B cell (primary cell): ENCODE measurements around the gene CHKB. TPM values are rescaled to one million over a fixed set of nuclear protein-coding genes. Genes with fewer than 3 reads are reported as not detected.
A peak's percentile ranks its signal among the peaks of the same experiment; 100 is the strongest.

Experiments used
- ATAC-seq: fragments of 200-7000 bp; cut with Tn5 transposase; one replicate; pipeline ENCODE4 v1.10.0; 2021; ENCODE audit warnings: low read depth, mild to moderate bottlenecking, moderate number of reproducible peaks, moderate library complexity
- CTCF ChIA-PET: fragments of 350-600 bp; sonication (Branson Sonifier 250); formaldehyde crosslinking; loops from one replicate; lab custom pipeline; 2021; ENCODE audit warnings: antibody characterized with exemption, inconsistent platforms; lab: Charles Lee
- POLR2A ChIA-PET: fragments of 350-600 bp; sonication (Branson Sonifier 250); formaldehyde crosslinking; loops from one replicate; lab custom pipeline; 2021; ENCODE audit warnings: antibody characterized with exemption; lab: Charles Lee
- DNase-seq: peaks from one replicate; pipeline ENCODE4 v3.0.0; 2013
- H2AFZ ChIP-seq: 2 replicates; pipeline ENCODE4 v1.6.1; 2012; ENCODE audit warnings: mild to moderate bottlenecking, low read depth, low read length; ENCODE audit not compliant: insufficient read depth, poor library complexity, severe bottlenecking
- H3K27ac ChIP-seq, 2 donors: 1 replicate in 1 of 2; 2 replicates in 1 of 2; pipeline ENCODE4 v1.5.1; 2012 to 2013; ENCODE audit warnings: low read length in 2 of 2, mild to moderate bottlenecking in 2 of 2, moderate library complexity in 1 of 2
- H3K27me3 ChIP-seq, 4 experiments: fragments of 200-600 bp in 1 of 4; sonication (generic) in 1 of 4; replicated peaks in 1 of 4; 1 replicate in 2 of 4; 2 replicates in 2 of 4; pipeline versions ENCODE4 v1.6.1 to v1.7.0; 2013 to 2016; ENCODE audit warnings: low read length in 3 of 4, mild to moderate bottlenecking in 2 of 4, mixed read lengths in 1 of 4, moderate library complexity in 1 of 4; ENCODE audit not compliant: insufficient read depth in 4 of 4, control insufficient read depth in 3 of 4; ENCODE audit errors: control extremely low read depth in 1 of 4
- H3K36me3 ChIP-seq, 2 experiments: replicated peaks in 1 of 2; 1 replicate in 1 of 2; 2 replicates in 1 of 2; pipeline versions ENCODE4 v1.6.1 to v1.7.1; 2013; ENCODE audit warnings: low read length in 1 of 2; ENCODE audit not compliant: insufficient read depth in 2 of 2, control insufficient read depth in 1 of 2; ENCODE audit errors: control extremely low read depth in 1 of 2, extremely low read depth in 1 of 2
- H3K4me1 ChIP-seq, 2 donors: fragments of 200-600 bp in 1 of 2; sonication (generic) in 1 of 2; 1 replicate in 1 of 2; 2 replicates in 1 of 2; pipeline versions ENCODE4 v1.5.1 to v1.6.1; 2013 to 2017; ENCODE audit warnings: low read length in 2 of 2; ENCODE audit not compliant: control insufficient read depth in 2 of 2, insufficient read depth in 2 of 2
- H3K4me2 ChIP-seq: replicated peaks from 2 replicates; pipeline ENCODE3; 2012; ENCODE audit warnings: mild to moderate bottlenecking, low read depth, low read length; ENCODE audit not compliant: poor library complexity, severe bottlenecking
- H3K4me3 ChIP-seq, 5 experiments: fragments of 200-600 bp in 1 of 5; sonication (generic) in 1 of 5; 1 replicate in 3 of 5; 2 replicates in 2 of 5; pipeline versions ENCODE4 v1.5.1 to v1.7.0; 2011 to 2016; ENCODE audit warnings: low read length in 4 of 5, mild to moderate bottlenecking in 4 of 5, low read depth in 2 of 5, control low read depth in 1 of 5, moderate library complexity in 1 of 5; ENCODE audit not compliant: insufficient read depth in 1 of 5; ENCODE audit errors: control extremely low read depth in 1 of 5, extremely low read depth in 1 of 5
- H3K79me2 ChIP-seq: fragments of 200-600 bp; sonication (generic); one replicate; pipeline ENCODE4 v1.6.0; 2016; ENCODE audit warnings: low read length; ENCODE audit not compliant: control insufficient read depth, insufficient read depth
- H3K9ac ChIP-seq: fragments of 200-600 bp; sonication (generic); 2 replicates; pipeline ENCODE4 v1.6.1; 2017; ENCODE audit warnings: mild to moderate bottlenecking, low read length, moderate library complexity
- H3K9me3 ChIP-seq, 3 donors: one replicate each; pipeline versions ENCODE4 v1.6.1 to v1.7.1; 2013; ENCODE audit warnings: low read length in 2 of 3; ENCODE audit not compliant: control insufficient read depth in 2 of 3, insufficient read depth in 1 of 3; ENCODE audit errors: control extremely low read depth in 1 of 3
- H4K20me1 ChIP-seq: 2 replicates; pipeline ENCODE4 v1.6.0; 2012; ENCODE audit warnings: mild to moderate bottlenecking, low read length; ENCODE audit not compliant: insufficient read depth, control insufficient read depth, poor library complexity, severe bottlenecking
- H3K27ac Mint-ChIP-seq: one replicate; pipeline ENCODE4 v1.8.0; 2021; ENCODE audit warnings: mixed read lengths
- H3K27me3 Mint-ChIP-seq: one replicate; pipeline ENCODE4 v1.8.0; 2021; ENCODE audit warnings: mixed read lengths
- H3K4me1 Mint-ChIP-seq: one replicate; pipeline ENCODE4 v1.8.0; 2021; ENCODE audit warnings: mixed read lengths
- H3K4me3 Mint-ChIP-seq: one replicate; pipeline ENCODE4 v1.8.0; 2021; ENCODE audit warnings: mixed read lengths
- H3K9me3 Mint-ChIP-seq: one replicate; pipeline ENCODE4 v1.8.0; 2022; ENCODE audit warnings: mixed read lengths; ENCODE audit not compliant: insufficient read depth
- EZH2 ChIP-seq: IDR thresholded peaks from 2 replicates; pipeline ENCODE4 v1.6.1; 2012; ENCODE audit warnings: borderline replicate concordance, low read depth, mild to moderate bottlenecking, moderate library complexity, low read length; ENCODE audit not compliant: insufficient read depth, poor library complexity, severe bottlenecking
- WGBS: methylation state at CpG from one replicate; pipeline ENCODE4 v1.1.5; 2013; ENCODE audit warnings: missing lambda C conversion rate; ENCODE audit not compliant: insufficient coverage; 5-methylcytosine and 5-hydroxymethylcytosine counted together
- intact Hi-C: fragments of 100-400 bp; cut with micrococcal nuclease; formaldehyde crosslinking; loops from one replicate; pipeline ENCODE4 v1.10.0; 2022
- polyA plus RNA-seq: library from polyadenylated mRNA; depleted of rRNA; stranded (reverse); fragments of >200 nt; gene quantifications from 2 replicates; pipeline ENCODE4 v1.2.3, GENCODE V29; 2012
- total RNA-seq, 2 donors: library from RNA; stranded (reverse); fragments of 120-200 nt in 1 of 2; gene quantifications; 1 replicate in 1 of 2; 2 replicates in 1 of 2; pipeline versions ENCODE4 v1.2.3 to v1.2.4, GENCODE V29; 2013 to 2022
- TF ChIP-seq, protein P1 (sequence below): fragments of 200-600 bp; IDR thresholded peaks from one replicate; pipeline ENCODE4 v1.8.0; 2022; ENCODE audit warnings: antibody characterized with exemption, mild to moderate bottlenecking

The CHKB gene
- total and polyA plus RNA-seq, 2 donors (not counting 1 experiment from before 2014, with no cell fraction given) = 238 to 309 TPM

DNA sequence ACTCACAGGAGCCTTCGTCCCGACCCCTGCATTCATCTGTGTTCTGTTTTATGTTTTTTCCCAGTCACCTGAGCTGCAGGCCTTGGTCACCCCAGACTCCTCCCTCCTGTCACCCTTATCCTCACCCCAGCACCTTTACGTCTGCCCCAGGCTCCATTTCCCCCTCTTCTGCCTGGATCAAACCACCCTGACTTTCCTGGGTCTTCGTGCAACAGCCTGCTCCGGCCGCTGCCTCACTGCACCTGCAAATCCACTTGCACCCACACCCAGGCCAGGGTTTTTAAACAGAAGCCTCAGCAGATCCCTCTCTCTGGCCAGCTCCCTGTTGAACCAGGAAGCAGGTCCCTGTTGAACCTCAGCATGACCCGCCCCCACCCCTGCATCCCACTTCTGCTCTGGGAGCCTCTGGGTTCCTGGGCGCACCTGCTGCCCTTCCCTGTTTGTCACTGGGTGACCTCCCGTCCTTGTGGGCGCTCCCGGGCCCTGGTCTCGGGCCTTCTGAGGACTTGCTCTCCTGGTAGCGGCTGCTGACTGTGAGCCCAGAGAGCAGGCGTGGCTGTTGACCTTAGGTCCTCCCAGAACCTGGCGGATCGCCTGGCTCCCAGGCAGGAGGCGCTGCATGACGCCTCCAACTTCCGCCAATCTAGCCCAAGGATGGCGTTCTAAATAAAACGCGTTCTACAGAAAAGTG lies 30.8 kb upstream of the CHKB start:
- ChIA-PET POLR2A (no interaction called here), CTCF (no interaction called here)
- Histone ChIP-seq H3K4me2 (no peak overlapping the region), H3K36me3 (no peaks in the 10 kb centered on the region), H3K9me3 (peaks cover 0 to 9% (median 0%) of the 10 kb centered on the region in 3 donors), H3K27ac (no peak overlapping the region), H3K4me1 (no peaks in the 10 kb centered on the region), H2AFZ (no peak overlapping the region), H4K20me1 (no peaks in the 10 kb centered on the region), H3K9ac (no peak overlapping the region), H3K79me2 (no peaks in the 10 kb centered on the region), H3K4me3 (no peak overlapping the region), H3K27me3 (peaks cover 0 to 17% (median 0%) of the 10 kb centered on the region in 4 experiments)
- TF ChIP-seq EZH2 = no peak
- TF ChIP-seq, protein P1, sequence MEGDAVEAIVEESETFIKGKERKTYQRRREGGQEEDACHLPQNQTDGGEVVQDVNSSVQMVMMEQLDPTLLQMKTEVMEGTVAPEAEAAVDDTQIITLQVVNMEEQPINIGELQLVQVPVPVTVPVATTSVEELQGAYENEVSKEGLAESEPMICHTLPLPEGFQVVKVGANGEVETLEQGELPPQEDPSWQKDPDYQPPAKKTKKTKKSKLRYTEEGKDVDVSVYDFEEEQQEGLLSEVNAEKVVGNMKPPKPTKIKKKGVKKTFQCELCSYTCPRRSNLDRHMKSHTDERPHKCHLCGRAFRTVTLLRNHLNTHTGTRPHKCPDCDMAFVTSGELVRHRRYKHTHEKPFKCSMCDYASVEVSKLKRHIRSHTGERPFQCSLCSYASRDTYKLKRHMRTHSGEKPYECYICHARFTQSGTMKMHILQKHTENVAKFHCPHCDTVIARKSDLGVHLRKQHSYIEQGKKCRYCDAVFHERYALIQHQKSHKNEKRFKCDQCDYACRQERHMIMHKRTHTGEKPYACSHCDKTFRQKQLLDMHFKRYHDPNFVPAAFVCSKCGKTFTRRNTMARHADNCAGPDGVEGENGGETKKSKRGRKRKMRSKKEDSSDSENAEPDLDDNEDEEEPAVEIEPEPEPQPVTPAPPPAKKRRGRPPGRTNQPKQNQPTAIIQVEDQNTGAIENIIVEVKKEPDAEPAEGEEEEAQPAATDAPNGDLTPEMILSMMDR = no peak
- H3K4me3 Mint-ChIP-seq = no peak overlapping the region
- no peak overlapping the region for H3K27ac Mint-ChIP-seq
- no peak for ATAC-seq
- no peak for DNase-seq
- H3K9me3 Mint-ChIP-seq = no peaks in the 10 kb centered on the region
- H3K4me1 Mint-ChIP-seq = peaks cover 1% of the 10 kb centered on the region
- peaks cover 30% of the 10 kb centered on the region for H3K27me3 Mint-ChIP-seq
- WGBS = 93% methylated on average over 19 of the region's 22 CpGs
- intact Hi-C loops = no loop called here

DNA sequence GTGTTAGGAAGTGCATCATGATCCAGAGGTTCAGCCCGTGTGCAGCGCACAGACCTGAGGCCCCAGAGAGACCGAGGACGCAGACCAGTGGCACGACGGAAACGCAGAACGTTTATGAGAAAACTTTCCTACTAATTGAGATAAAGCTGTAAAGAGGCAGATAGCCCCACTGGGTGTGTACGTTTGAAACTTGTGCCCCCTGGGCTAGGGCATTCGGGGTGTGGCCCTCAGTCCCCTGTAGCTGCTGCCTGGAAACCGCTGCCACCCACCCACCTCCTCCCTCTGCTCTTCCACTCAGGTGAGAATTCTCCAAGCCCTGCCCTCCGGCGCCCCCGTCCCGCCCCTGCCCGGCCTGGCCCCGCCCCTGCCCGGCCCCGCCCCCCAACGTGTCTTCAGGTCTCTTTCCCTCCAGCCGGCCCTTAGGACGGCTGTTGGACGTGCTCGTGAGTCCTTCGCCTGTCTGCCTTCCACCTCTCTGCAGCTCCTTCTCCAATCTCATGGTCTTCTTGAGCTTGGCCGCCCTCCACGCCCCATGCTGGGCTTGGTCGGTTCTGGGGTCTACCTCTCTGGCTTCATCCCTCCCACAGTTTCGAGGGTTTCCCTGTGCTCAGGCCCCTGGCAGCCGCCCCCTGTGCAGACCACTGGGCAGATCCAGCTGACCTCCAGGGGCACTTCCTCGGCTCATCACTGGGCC lies 30.0 kb upstream of the CHKB start:
- peaks cover 31% of the 10 kb centered on the region for H3K27me3 Mint-ChIP-seq
- H3K27ac Mint-ChIP-seq = no peak overlapping the region
- intact Hi-C loops = no loop called here
- peak; percentile 26 for DNase-seq
- no peaks in the 10 kb centered on the region for H3K9me3 Mint-ChIP-seq
- Histone ChIP-seq H3K4me1 (no peaks in the 10 kb centered on the region), H2AFZ (no peak overlapping the region), H4K20me1 (no peaks in the 10 kb centered on the region), H3K79me2 (no peaks in the 10 kb centered on the region), H3K36me3 (no peaks in the 10 kb centered on the region), H3K27me3 (peaks cover 0 to 17% (median 0%) of the 10 kb centered on the region in 4 experiments), H3K4me2 (no peak overlapping the region), H3K9ac (no peak overlapping the region), H3K9me3 (peaks cover 0 to 9% (median 0%) of the 10 kb centered on the region in 3 donors), H3K27ac (no peak overlapping the region), H3K4me3 (no peak overlapping the region)
- POLR2A ChIA-PET = no interaction called here
- H3K4me3 Mint-ChIP-seq = no peak overlapping the region
- peaks cover 1% of the 10 kb centered on the region for H3K4me1 Mint-ChIP-seq
- 44% methylated on average over 23 of the region's 31 CpGs for WGBS
- TF ChIP-seq, protein P1 = no peak
- ATAC-seq = no peak
- CTCF ChIA-PET = no interaction called here
